Panc1 (cell line): ENCODE results near the gene SIGLECL1. TPM values are rescaled to one million over a fixed set of nuclear protein-coding genes. Genes with fewer than 3 reads are reported as not detected.

Experiments
- ATAC-seq: fragments of 200-7000 bp; cut with Tn5 transposase; 2 replicates; pipeline ENCODE4 v1.9.1; 2020; ENCODE audit warnings: mild to moderate bottlenecking, moderate library complexity
- BruUV-seq: library from RNA; stranded (reverse); fragments of 400-500 nt; replicated peaks from 2 replicates; lab custom pipeline; 2021; lab: Mats Ljungman, UMichigan
- CTCF ChIA-PET: fragments of 300-600 bp; sonication (Branson Sonifier 250); formaldehyde crosslinking; loops from one replicate; lab custom pipeline; 2022; ENCODE audit warnings: antibody characterized with exemption; lab: Charles Lee
- POLR2A ChIA-PET: fragments of 300-600 bp; sonication (Branson Sonifier 250); formaldehyde crosslinking; loops from one replicate; lab custom pipeline; 2022; ENCODE audit warnings: antibody characterized with exemption; lab: Charles Lee
- DNase-seq: peaks from one replicate; pipeline ENCODE4 v3.0.0-alpha.2; 2010; ENCODE audit warnings: low read depth, low spot score
- H3K27ac ChIP-seq: 2 replicates; pipeline ENCODE4 v1.5.1; 2011; ENCODE audit warnings: mild to moderate bottlenecking, low read length, inconsistent platforms
- H3K27me3 ChIP-seq: fragments of 200-500 bp; sonication (Bioruptor generic); 2 replicates; pipeline ENCODE4 v1.6.0; 2014; ENCODE audit warnings: low read length, inconsistent platforms; ENCODE audit not compliant: control insufficient read depth, insufficient read depth
- H3K36me3 ChIP-seq: fragments of 200-500 bp; sonication (Bioruptor generic); 2 replicates; pipeline ENCODE4 v1.5.1; 2014; ENCODE audit warnings: inconsistent platforms, mild to moderate bottlenecking, low read length, moderate library complexity; ENCODE audit not compliant: control insufficient read depth, insufficient read depth
- H3K4me1 ChIP-seq: 2 replicates; pipeline ENCODE4 v1.5.1; 2011; ENCODE audit warnings: inconsistent platforms, mild to moderate bottlenecking, low read length, moderate library complexity; ENCODE audit not compliant: control insufficient read depth, insufficient read depth
- H3K4me3 ChIP-seq, 2 experiments: 2 replicates each; pipeline ENCODE4 v1.5.1; 2011 to 2012; ENCODE audit warnings: low read depth in 2 of 2, low read length in 2 of 2, mild to moderate bottlenecking in 2 of 2, inconsistent platforms in 1 of 2, moderate library complexity in 1 of 2
- H3K9me3 ChIP-seq: fragments of 200-500 bp; sonication (Bioruptor generic); 2 replicates; pipeline ENCODE4 v1.5.1; 2014; ENCODE audit warnings: low read depth, mild to moderate bottlenecking, inconsistent platforms, low read length, moderate library complexity; ENCODE audit not compliant: control insufficient read depth, insufficient read depth
- POLR2AphosphoS5 ChIP-seq: IDR thresholded peaks from 2 replicates; pipeline ENCODE4 v1.6.1; 2012; ENCODE audit warnings: mild to moderate bottlenecking, low read depth, low read length, moderate library complexity
- SIN3A ChIP-seq: IDR thresholded peaks from 2 replicates; pipeline ENCODE4 v1.6.1; 2012; ENCODE audit warnings: low read depth, mild to moderate bottlenecking, low read length, moderate library complexity, borderline replicate concordance; ENCODE audit not compliant: insufficient read depth
- TCF7L2 ChIP-seq: IDR thresholded peaks from 2 replicates; pipeline ENCODE4 v1.6.1; 2011; ENCODE audit warnings: mild to moderate bottlenecking, low read depth, low read length, inconsistent platforms
- in situ Hi-C: cut with HindIII; loops from 2 replicates; pipeline ENCODE4 v1.10.0; 2016; ENCODE audit warnings: low sequenced_read_pairs, low pct_unique_long_range_greater_than_20kb
- intact Hi-C: fragments of 100-400 bp; cut with micrococcal nuclease; formaldehyde crosslinking; loops from one replicate; pipeline ENCODE4 v1.10.0; 2022; ENCODE audit not compliant: unreplicated experiment
- total RNA-seq: library from RNA; stranded (reverse); gene quantifications from one replicate; pipeline ENCODE4 v1.2.1, GENCODE V29; 2021; ENCODE audit not compliant: unreplicated experiment
- TF ChIP-seq, protein P1 (sequence below), 2 experiments: IDR thresholded peaks; 2 replicates each; pipeline ENCODE4 v1.6.1; 2011 to 2012; ENCODE audit warnings: low read depth in 2 of 2, control low read depth in 1 of 2, low read length in 1 of 2, mild to moderate bottlenecking in 1 of 2, moderate library complexity in 1 of 2; ENCODE audit not compliant: insufficient read depth in 1 of 2
- TF ChIP-seq, protein P2 (sequence below): fragments of 450-650 bp; IDR thresholded peaks from 2 replicates; pipeline ENCODE4 v1.5.1; 2017; ENCODE audit warnings: mild to moderate bottlenecking

Gene SIGLECL1
- total RNA-seq, 1 experiment from 2014 or later = not detected

DNA sequence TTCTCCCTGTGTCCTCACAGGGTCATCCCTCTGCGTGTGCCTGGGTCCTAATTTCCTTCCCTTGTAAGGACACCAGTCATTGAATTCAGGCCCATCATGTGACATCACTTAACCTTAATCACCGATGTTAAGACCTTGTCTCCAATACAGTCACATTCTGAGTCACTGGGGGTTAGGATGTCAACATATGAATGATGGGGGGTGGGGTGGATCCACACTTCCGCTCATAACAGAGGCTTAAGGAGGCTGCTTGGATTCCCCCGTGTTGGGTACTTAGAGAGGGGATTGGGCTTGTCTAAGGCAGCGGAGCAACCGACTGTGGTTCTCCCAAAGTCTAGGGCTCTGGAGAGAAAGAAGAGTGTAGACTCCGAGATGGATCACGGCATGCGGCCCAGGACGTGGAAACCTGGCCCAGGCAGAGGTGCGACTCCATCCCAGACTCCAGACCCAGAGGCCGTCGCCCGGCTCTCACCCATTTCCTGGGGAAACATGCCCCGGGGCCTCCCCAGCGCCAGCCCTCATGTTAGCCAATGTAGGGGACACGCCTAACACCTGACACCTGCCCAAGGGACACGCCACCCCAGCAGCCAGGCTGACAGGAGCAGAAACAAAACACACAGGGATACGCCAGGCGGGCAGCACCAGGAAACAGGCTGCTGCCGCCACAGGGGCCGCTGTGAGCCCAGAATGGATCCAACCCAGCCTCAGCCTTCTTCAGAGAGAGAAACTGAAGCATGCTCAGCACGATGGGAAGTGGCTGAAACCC lies 43.5 kb downstream of the SIGLECL1 start:
- Histone ChIP-seq H3K36me3 (no peaks in the 10 kb centered on the region), H3K9me3 (no peaks in the 10 kb centered on the region), H3K27ac (no peak overlapping the region), H3K4me3 (no peak overlapping the region), H3K27me3 (no peaks in the 10 kb centered on the region; the same call in 1 of the 2 replicates), H3K4me1 (no peaks in the 10 kb centered on the region)
- DNase-seq = no peak
- ChIA-PET POLR2A (no interaction called here), CTCF (no interaction called here)
- no peak for TF ChIP-seq TCF7L2
- TF ChIP-seq, protein P1, sequence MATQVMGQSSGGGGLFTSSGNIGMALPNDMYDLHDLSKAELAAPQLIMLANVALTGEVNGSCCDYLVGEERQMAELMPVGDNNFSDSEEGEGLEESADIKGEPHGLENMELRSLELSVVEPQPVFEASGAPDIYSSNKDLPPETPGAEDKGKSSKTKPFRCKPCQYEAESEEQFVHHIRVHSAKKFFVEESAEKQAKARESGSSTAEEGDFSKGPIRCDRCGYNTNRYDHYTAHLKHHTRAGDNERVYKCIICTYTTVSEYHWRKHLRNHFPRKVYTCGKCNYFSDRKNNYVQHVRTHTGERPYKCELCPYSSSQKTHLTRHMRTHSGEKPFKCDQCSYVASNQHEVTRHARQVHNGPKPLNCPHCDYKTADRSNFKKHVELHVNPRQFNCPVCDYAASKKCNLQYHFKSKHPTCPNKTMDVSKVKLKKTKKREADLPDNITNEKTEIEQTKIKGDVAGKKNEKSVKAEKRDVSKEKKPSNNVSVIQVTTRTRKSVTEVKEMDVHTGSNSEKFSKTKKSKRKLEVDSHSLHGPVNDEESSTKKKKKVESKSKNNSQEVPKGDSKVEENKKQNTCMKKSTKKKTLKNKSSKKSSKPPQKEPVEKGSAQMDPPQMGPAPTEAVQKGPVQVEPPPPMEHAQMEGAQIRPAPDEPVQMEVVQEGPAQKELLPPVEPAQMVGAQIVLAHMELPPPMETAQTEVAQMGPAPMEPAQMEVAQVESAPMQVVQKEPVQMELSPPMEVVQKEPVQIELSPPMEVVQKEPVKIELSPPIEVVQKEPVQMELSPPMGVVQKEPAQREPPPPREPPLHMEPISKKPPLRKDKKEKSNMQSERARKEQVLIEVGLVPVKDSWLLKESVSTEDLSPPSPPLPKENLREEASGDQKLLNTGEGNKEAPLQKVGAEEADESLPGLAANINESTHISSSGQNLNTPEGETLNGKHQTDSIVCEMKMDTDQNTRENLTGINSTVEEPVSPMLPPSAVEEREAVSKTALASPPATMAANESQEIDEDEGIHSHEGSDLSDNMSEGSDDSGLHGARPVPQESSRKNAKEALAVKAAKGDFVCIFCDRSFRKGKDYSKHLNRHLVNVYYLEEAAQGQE (IDR thresholded peaks at IDR 0.05; ENCODE audit: insufficient read depth in 1 of 2, low read depth in 2 of 2, low read length in 1 of 2) = no peak
- intact Hi-C loops (no loop called here), in situ Hi-C loops (no loop called here)
- no TSS peak for BruUV-seq
- no peak for ATAC-seq

- in situ Hi-C loops (no loop called here), intact Hi-C loops (no loop called here)
- Histone ChIP-seq H3K4me1 (no peaks in the 10 kb centered on the region), H3K4me3 (no peak overlapping the region), H3K27ac (no peak overlapping the region), H3K27me3 (no peaks in the 10 kb centered on the region; the same call in 1 of the 2 replicates), H3K9me3 (no peaks in the 10 kb centered on the region), H3K36me3 (no peaks in the 10 kb centered on the region)
- ATAC-seq (no peak), DNase-seq (no peak)
- ChIA-PET POLR2A (no interaction called here), CTCF (no interaction called here)
- no TSS peak for BruUV-seq
- TF ChIP-seq POLR2AphosphoS5 (no peak), SIN3A (no peak)
- TF ChIP-seq, protein P1 (IDR thresholded peaks at IDR 0.05; ENCODE audit: insufficient read depth in 1 of 2, low read depth in 2 of 2, low read length in 1 of 2) = no peak
- TF ChIP-seq, protein P2, sequence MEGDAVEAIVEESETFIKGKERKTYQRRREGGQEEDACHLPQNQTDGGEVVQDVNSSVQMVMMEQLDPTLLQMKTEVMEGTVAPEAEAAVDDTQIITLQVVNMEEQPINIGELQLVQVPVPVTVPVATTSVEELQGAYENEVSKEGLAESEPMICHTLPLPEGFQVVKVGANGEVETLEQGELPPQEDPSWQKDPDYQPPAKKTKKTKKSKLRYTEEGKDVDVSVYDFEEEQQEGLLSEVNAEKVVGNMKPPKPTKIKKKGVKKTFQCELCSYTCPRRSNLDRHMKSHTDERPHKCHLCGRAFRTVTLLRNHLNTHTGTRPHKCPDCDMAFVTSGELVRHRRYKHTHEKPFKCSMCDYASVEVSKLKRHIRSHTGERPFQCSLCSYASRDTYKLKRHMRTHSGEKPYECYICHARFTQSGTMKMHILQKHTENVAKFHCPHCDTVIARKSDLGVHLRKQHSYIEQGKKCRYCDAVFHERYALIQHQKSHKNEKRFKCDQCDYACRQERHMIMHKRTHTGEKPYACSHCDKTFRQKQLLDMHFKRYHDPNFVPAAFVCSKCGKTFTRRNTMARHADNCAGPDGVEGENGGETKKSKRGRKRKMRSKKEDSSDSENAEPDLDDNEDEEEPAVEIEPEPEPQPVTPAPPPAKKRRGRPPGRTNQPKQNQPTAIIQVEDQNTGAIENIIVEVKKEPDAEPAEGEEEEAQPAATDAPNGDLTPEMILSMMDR = no peak
These were observed 44.1 kb downstream of the SIGLECL1 start for GRCh38 chr19:51294977-51295375.
